Stimulated activated CD4-positive, alpha-beta T cell treated with anti-CD3 and anti-CD28 coated beads, Interleukin-15, amount 100 ng/mL, for 48 hours (primary cell): ENCODE results near the gene SLC7A6OS.
A peak's percentile ranks its signal among the peaks of the same experiment; 100 is the strongest.

ENCODE experiments used
- DNase-seq, 2 donors: peaks; one replicate each; pipeline ENCODE4 v3.0.0-alpha.2; 2020; ENCODE audit warnings: low read depth in 2 of 2

SLC7A6OS gene

DNA sequence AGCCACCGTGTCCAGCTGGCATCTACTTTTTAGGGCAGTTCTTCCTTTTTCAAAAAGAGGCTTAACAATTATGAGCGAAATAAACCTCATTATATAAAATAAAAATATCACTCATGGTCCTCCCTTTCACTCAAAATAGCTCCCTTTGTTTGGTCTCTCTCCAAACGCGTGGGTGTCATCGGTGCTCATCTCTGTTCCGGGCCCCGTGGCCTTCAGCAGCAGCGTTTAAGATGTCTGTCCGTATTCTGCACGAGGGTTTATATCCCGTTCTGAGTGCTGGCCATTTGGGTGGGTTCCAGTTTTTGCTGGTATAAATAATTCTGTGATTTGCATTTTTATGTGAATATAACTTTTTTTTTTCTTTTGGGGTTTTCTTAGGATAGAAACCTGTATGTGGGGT is 33.5 kb upstream of the SLC7A6OS start:
- no peak for DNase-seq

- DNase-seq: no peak
Measured at GRCh38 chr16:68343137-68343536, 32.4 kb upstream of the SLC7A6OS start.

DNA sequence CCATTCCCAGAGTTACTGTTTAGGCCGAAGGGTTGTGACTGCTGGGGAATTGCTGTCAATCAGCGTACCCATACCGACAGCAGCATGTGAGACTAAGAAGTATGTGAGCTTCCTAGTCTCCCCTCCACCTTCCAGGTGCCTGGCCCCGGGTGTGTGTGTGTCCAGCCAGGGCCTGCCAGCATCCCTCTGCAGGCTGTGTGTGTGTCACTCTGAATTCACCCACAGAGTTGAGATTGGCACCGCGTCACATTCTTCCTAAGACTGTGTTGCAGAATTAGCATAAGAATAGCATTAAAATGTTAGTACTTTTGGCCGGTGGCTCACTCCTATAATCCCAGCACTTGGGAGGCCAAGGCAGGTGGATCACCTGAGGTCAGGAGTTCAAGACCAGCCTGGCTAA is 31.9 kb upstream of the SLC7A6OS start:
- no peak for DNase-seq

- DNase-seq: no peak
Measured at GRCh38 chr16:68339214-68339613, 28.5 kb upstream of the SLC7A6OS start.

GRCh38 chr16:68338326-68339119 is 27.8 kb upstream of the SLC7A6OS start:
- no peak for DNase-seq

DNA sequence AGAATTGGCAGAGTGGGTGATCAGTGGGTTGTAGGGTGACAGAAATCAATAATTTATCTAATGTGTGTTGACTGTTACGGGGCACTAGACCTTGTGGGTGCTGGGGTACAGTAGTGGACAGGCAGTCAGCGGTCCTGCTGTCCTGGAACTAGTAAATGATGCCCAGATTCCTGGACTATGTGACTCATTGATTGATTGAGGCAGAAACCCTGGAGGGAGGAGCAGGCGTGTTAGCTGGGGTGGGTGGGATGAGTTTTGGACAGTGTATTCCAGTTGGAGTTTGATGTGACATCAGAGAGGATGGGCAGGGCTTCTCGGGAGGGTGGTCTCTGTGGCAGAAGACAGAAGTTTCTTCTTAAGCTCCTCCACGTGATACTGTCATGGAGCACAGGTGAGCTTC is 24.4 kb upstream of the SLC7A6OS start:
- DNase-seq: no peak

DNA sequence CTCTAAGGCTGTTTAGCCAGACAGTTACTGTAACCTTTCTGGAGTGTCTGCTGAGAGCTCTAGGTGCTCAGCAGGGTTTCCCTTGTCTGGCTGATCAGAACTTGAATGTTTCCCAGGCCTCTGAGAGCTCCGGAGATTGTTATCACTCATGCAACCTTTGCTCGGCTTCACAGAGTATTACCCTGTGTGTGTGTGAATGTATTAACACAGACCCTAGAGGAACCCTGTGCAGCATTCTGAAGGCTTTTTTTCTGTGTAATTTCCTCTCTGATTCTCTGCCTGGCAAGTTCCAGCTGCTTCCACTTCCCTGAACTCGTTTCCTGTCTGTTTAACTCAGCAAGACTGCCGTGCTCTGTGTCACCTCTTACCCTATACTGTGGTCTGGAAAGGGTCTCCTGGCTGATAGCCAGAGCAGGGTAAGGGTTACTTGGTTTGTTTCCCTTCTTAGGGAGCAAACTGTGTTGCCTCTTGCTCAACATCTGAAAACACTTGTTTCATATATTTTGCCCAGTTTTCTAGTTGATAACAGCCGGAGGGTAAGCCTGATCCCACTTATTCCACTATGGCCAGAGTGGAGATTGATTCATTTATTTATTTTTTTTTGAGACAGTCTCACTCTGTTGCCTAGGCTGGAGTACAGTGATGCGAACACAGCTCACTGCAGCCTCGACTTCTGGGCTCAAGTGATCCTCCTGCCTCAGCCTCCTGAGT is 21.8 kb upstream of the SLC7A6OS start:
- DNase-seq: no peak

- DNase-seq: no peak
Measured at GRCh38 chr16:68331879-68332410, 21.2 kb upstream of the SLC7A6OS start.

GRCh38 chr16:68328860-68329390 is 18.2 kb upstream of the SLC7A6OS start:
- DNase-seq: no peak

GRCh38 chr16:68328151-68328859 is 17.6 kb upstream of the SLC7A6OS start:
- peak; percentile 64 to 74 for DNase-seq

DNA sequence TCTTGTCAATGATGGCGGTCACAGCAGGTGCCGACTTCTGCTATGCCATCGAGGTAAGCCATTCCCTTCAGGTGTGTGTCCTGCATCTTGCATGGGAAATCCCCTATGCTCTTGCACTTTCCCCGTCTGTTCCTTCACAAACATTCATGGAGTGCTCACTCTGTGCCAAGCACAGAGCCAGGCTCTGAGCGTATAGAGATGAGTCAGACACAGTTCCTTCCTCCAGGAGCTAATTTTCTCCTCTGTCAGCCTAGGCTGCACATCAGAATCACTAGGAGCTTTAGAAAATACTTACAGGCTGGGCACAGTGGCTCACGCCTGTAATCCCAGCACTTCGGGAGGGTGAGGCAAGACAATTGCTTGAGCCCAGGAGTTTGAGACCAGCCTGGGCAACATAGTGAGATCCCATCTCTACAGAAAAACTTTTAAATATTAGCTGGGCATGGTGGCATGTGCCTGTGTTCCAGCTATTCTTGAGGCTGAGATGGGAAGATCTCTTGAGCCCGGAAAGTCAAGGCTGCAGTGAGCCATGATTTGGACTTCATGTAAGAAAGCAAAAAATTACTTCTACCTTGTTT is 14.1 kb upstream of the SLC7A6OS start:
- DNase-seq: no peak

- no peak for DNase-seq
Measured at GRCh38 chr16:68324336-68324735, 13.6 kb upstream of the SLC7A6OS start.

- peak; percentile 30 to 59 for DNase-seq
Measured at GRCh38 chr16:68319185-68319908, 8.6 kb upstream of the SLC7A6OS start.

- no peak for DNase-seq
Measured at GRCh38 chr16:68313116-68313515, 2.4 kb upstream of the SLC7A6OS start.

DNA sequence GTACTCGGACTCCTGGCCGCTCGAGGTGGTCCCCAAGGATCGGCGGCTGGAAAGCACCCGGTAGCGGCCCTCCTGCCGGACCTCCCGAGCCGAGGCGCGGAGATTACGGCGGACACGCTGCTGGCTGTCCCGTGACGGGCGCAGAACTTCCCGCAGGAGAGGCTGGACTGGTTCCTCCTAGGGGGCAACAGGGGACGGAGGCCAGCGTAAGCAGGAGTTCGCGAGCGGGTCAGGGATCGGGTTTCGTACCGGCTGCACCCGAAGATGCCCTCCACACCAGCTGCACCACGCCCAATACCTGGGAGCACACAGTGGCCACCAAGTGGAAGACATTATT is 341 bp downstream of the SLC7A6OS start:
- no peak for DNase-seq

DNA sequence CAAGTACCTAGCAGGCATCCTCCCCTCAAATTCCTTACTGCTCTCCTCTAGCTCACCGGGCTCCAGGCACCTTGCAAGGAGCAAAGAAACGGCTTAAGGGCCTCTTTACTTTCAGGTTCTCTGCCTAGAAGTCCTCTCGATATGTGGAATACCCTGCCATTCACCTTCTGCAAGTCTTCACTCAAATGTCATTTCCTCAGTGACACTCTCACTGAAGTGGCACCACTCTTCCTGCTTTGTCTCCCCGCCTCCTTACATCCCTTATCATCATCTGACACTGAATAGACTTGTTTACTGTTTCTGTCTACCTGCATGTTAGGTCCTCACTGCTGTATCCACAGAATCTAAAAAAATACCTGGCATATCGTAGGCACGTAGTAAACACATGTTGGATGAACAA is 947 bp downstream of the SLC7A6OS start:
- DNase-seq: no peak

GRCh38 chr16:68306633-68307032 is 4.1 kb downstream of the SLC7A6OS start:
- DNase-seq: no peak

GRCh38 chr16:68300734-68301459 is 9.8 kb downstream of the SLC7A6OS start:
- no peak for DNase-seq

- DNase-seq: no peak
Measured at GRCh38 chr16:68299571-68300453, 10.9 kb downstream of the SLC7A6OS start.
